WTC11 (cell line): ENCODE results near the gene POLE4. TPM values are rescaled to one million over a fixed set of nuclear protein-coding genes. Genes with fewer than 3 reads are reported as not detected.

Experiments
- ATAC-seq: fragments of 200-7000 bp; cut with Tn5 transposase; 2 replicates; pipeline ENCODE4 v1.10.0; 2021; ENCODE audit warnings: mild to moderate bottlenecking, moderate library complexity
- CTCF ChIA-PET: fragments of 300-600 bp; sonication (Branson Sonifier 250); formaldehyde crosslinking; loops from one replicate; lab custom pipeline; 2021; ENCODE audit warnings: antibody characterized with exemption; lab: Charles Lee
- POLR2A ChIA-PET: fragments of 350-600 bp; sonication (Branson Sonifier 250); formaldehyde crosslinking; loops from one replicate; lab custom pipeline; 2021; ENCODE audit warnings: antibody characterized with exemption; lab: Charles Lee
- DNase-seq: peaks from one replicate; pipeline ENCODE4 v3.0.0; 2021; ENCODE audit warnings: low spot score
- H3K27ac Mint-ChIP-seq: 2 replicates; pipeline ENCODE4 v1.8.0; 2021; ENCODE audit warnings: mixed read lengths
- H3K27me3 Mint-ChIP-seq: 2 replicates; pipeline ENCODE4 v1.8.0; 2021; ENCODE audit warnings: low read depth, mild to moderate bottlenecking, moderate library complexity, mixed read lengths
- H3K36me3 Mint-ChIP-seq: 2 replicates; pipeline ENCODE4 v1.8.0; 2021; ENCODE audit warnings: mixed read lengths
- H3K4me1 Mint-ChIP-seq: 2 replicates; pipeline ENCODE4 v1.8.0; 2022; ENCODE audit warnings: mixed read lengths
- H3K4me3 Mint-ChIP-seq: 2 replicates; pipeline ENCODE4 v1.8.0; 2021; ENCODE audit warnings: mild to moderate bottlenecking, moderate library complexity, mixed read lengths
- H3K9me3 Mint-ChIP-seq: 2 replicates; pipeline ENCODE4 v1.8.0; 2021; ENCODE audit warnings: mixed read lengths
- E2F5 ChIP-seq: sonication (generic); formaldehyde crosslinking; IDR thresholded peaks from 2 replicates; pipeline ENCODE4 v1.8.1; 2022; ENCODE audit warnings: mild to moderate bottlenecking, moderate library complexity, missing genetic modification reagents
- ESRRA ChIP-seq: sonication (generic); formaldehyde crosslinking; IDR thresholded peaks from 2 replicates; pipeline ENCODE4 v1.8.1; 2022; ENCODE audit warnings: mild to moderate bottlenecking, missing genetic modification reagents, borderline replicate concordance
- JAZF1 ChIP-seq: fragments of 250-450 bp; sonication (Bioruptor Pico); IDR thresholded peaks from 2 replicates; pipeline ENCODE4 v1.9.0; 2021; ENCODE audit warnings: moderate library complexity, mild to moderate bottlenecking, inconsistent platforms
- MXD4 ChIP-seq: fragments of 250-450 bp; sonication (Bioruptor Pico); IDR thresholded peaks from 2 replicates; pipeline ENCODE4 v1.8.0; 2021; ENCODE audit warnings: mild to moderate bottlenecking, moderate library complexity, borderline replicate concordance
- MYBL2 ChIP-seq: sonication (generic); formaldehyde crosslinking; IDR thresholded peaks from 2 replicates; pipeline ENCODE4 v1.8.1; 2023; ENCODE audit warnings: mild to moderate bottlenecking, moderate library complexity, missing genetic modification reagents
- NR1H2 ChIP-seq: sonication (generic); formaldehyde crosslinking; IDR thresholded peaks from 2 replicates; pipeline ENCODE4 v1.9.0; 2021; ENCODE audit warnings: mild to moderate bottlenecking, moderate library complexity, missing genetic modification reagents
- NR3C1 ChIP-seq: sonication (generic); formaldehyde crosslinking; conservative IDR thresholded peaks from 2 replicates; pipeline ENCODE4 v1.8.1; 2023; ENCODE audit warnings: low read depth, mild to moderate bottlenecking, missing genetic modification reagents
- TEAD4 ChIP-seq: sonication (generic); formaldehyde crosslinking; IDR thresholded peaks from 2 replicates; pipeline ENCODE4 v1.8.0; 2022; ENCODE audit warnings: mild to moderate bottlenecking, missing genetic modification reagents
- total RNA-seq: library from RNA; stranded (reverse); gene quantifications from 3 replicates; pipeline ENCODE4 v1.2.3, GENCODE V29; 2021
- TF ChIP-seq, protein P1 (sequence below): sonication (generic); formaldehyde crosslinking; IDR thresholded peaks from 2 replicates; pipeline ENCODE4 v1.8.1; 2022; ENCODE audit warnings: low read depth, missing genetic modification reagents, borderline replicate concordance
- TF ChIP-seq, protein P2 (sequence below): fragments of 200-600 bp; IDR thresholded peaks from 2 replicates; pipeline ENCODE4 v1.8.0; 2022; ENCODE audit warnings: antibody characterized with exemption
- TF ChIP-seq, protein P3 (sequence below): sonication (generic); formaldehyde crosslinking; IDR thresholded peaks from 2 replicates; pipeline ENCODE4 v1.8.1; 2023; ENCODE audit warnings: mild to moderate bottlenecking, missing genetic modification reagents
- TF ChIP-seq, protein P4 (sequence below): sonication (generic); formaldehyde crosslinking; IDR thresholded peaks from 2 replicates; pipeline ENCODE4 v1.8.1; 2023; ENCODE audit warnings: mild to moderate bottlenecking, missing genetic modification reagents, moderate library complexity
- TF ChIP-seq, protein P5 (sequence below): fragments of 250-450 bp; sonication (Bioruptor Pico); IDR thresholded peaks from 2 replicates; pipeline ENCODE4 v2.1.2; 2022; ENCODE audit warnings: mild to moderate bottlenecking, moderate library complexity

The POLE4 gene
- total RNA-seq, 1 experiment from 2014 or later = 31.5 TPM

- TF ChIP-seq ESRRA (CRISPR knock-in tag) (no peak), NR3C1 (no peak), TEAD4 (CRISPR knock-in tag) (no peak)
- TF ChIP-seq, protein P1, sequence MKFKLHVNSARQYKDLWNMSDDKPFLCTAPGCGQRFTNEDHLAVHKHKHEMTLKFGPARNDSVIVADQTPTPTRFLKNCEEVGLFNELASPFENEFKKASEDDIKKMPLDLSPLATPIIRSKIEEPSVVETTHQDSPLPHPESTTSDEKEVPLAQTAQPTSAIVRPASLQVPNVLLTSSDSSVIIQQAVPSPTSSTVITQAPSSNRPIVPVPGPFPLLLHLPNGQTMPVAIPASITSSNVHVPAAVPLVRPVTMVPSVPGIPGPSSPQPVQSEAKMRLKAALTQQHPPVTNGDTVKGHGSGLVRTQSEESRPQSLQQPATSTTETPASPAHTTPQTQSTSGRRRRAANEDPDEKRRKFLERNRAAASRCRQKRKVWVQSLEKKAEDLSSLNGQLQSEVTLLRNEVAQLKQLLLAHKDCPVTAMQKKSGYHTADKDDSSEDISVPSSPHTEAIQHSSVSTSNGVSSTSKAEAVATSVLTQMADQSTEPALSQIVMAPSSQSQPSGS (CRISPR knock-in tag) = no peak
These were observed 25.4 kb downstream of the POLE4 start (continued) for GRCh38 chr2:74983631-74984392.

GRCh38 chr2:74984947-74985637, 26.6 kb downstream of the POLE4 start:
- no peak overlapping the region for H3K4me3 Mint-ChIP-seq
- ATAC-seq = peak; percentile 98
- POLR2A ChIA-PET = interaction anchor here (0.6 kb wide), 1 partner anchor 152 kb away, joined by 7 read pairs; no protein-coding TSS in a partner anchor
- peaks cover 10% of the 10 kb centered on the region for H3K4me1 Mint-ChIP-seq
- no peak for DNase-seq
- CTCF ChIA-PET = interaction anchor here (0.6 to 1.9 kb wide), 7 partner anchors 9 to 80 kb away, joined by 3 to 11 read pairs (median 5); no protein-coding TSS in a partner anchor
- no peaks in the 10 kb centered on the region for H3K9me3 Mint-ChIP-seq
- TF ChIP-seq MXD4 (CRISPR knock-in tag) (no peak), JAZF1 (CRISPR knock-in tag) (no peak), MYBL2 (CRISPR knock-in tag) (no peak)
- TF ChIP-seq, protein P2, sequence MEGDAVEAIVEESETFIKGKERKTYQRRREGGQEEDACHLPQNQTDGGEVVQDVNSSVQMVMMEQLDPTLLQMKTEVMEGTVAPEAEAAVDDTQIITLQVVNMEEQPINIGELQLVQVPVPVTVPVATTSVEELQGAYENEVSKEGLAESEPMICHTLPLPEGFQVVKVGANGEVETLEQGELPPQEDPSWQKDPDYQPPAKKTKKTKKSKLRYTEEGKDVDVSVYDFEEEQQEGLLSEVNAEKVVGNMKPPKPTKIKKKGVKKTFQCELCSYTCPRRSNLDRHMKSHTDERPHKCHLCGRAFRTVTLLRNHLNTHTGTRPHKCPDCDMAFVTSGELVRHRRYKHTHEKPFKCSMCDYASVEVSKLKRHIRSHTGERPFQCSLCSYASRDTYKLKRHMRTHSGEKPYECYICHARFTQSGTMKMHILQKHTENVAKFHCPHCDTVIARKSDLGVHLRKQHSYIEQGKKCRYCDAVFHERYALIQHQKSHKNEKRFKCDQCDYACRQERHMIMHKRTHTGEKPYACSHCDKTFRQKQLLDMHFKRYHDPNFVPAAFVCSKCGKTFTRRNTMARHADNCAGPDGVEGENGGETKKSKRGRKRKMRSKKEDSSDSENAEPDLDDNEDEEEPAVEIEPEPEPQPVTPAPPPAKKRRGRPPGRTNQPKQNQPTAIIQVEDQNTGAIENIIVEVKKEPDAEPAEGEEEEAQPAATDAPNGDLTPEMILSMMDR = no peak
- TF ChIP-seq, all 79 proteins: peak for 0
- Mint-ChIP-seq H3K27ac (no peak overlapping the region), H3K27me3 (no peaks in the 10 kb centered on the region), H3K36me3 (no peaks in the 10 kb centered on the region)

DNA sequence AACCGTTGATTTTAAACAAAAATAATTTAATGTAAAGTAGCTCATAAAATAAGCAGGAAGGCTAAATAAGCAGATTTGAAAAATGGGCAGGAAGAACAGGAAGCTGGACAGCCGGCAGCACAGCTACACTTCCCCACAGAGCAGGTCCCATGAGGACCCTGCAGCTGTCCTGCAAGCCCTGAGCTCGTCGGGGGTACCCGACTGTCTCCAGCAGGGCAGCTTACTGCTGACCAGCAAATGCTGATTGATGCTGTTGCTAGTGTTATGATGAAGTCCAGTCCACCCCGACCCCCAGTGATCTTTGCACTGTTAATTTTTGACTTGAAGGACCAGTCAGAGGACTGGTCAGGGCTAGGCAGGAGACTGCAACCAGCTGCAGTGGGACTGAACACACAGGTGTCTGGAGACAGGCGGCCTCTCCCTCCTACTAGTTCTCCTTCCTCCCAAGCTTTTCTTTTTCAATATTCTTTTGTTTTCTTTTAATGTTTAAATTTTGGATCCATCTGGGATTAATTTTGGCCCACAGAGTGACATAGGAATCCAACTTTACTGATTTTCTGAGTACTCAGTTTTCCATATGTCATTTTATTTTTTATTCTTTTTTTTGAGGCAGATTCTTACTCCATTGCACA, 27.7 kb downstream of the POLE4 start:
- ChIA-PET CTCF (interaction anchor here (0.6 kb wide), 1 partner anchor 8 kb away, joined by 3 read pairs; no protein-coding TSS in a partner anchor), POLR2A (no interaction called here)
- no peak overlapping the region for H3K4me3 Mint-ChIP-seq
- peaks cover 10% of the 10 kb centered on the region for H3K4me1 Mint-ChIP-seq
- H3K27ac Mint-ChIP-seq = no peak overlapping the region
- no peaks in the 10 kb centered on the region for H3K9me3 Mint-ChIP-seq
- TF ChIP-seq, protein P3, sequence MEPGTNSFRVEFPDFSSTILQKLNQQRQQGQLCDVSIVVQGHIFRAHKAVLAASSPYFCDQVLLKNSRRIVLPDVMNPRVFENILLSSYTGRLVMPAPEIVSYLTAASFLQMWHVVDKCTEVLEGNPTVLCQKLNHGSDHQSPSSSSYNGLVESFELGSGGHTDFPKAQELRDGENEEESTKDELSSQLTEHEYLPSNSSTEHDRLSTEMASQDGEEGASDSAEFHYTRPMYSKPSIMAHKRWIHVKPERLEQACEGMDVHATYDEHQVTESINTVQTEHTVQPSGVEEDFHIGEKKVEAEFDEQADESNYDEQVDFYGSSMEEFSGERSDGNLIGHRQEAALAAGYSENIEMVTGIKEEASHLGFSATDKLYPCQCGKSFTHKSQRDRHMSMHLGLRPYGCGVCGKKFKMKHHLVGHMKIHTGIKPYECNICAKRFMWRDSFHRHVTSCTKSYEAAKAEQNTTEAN (CRISPR knock-in tag) = no peak
- TF ChIP-seq E2F5 (CRISPR knock-in tag) (no peak), NR1H2 (CRISPR knock-in tag) (no peak)
- TF ChIP-seq, protein P4, sequence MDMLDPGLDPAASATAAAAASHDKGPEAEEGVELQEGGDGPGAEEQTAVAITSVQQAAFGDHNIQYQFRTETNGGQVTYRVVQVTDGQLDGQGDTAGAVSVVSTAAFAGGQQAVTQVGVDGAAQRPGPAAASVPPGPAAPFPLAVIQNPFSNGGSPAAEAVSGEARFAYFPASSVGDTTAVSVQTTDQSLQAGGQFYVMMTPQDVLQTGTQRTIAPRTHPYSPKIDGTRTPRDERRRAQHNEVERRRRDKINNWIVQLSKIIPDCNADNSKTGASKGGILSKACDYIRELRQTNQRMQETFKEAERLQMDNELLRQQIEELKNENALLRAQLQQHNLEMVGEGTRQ = no peak
- TF ChIP-seq, protein P5, sequence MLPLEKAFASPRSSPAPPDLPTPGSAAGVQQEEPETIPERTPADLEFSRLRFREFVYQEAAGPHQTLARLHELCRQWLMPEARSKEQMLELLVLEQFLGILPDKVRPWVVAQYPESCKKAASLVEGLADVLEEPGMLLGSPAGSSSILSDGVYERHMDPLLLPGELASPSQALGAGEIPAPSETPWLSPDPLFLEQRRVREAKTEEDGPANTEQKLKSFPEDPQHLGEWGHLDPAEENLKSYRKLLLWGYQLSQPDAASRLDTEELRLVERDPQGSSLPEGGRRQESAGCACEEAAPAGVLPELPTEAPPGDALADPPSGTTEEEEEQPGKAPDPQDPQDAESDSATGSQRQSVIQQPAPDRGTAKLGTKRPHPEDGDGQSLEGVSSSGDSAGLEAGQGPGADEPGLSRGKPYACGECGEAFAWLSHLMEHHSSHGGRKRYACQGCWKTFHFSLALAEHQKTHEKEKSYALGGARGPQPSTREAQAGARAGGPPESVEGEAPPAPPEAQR (CRISPR knock-in tag) = no peak
- H3K27me3 Mint-ChIP-seq = no peaks in the 10 kb centered on the region
- H3K36me3 Mint-ChIP-seq = no peaks in the 10 kb centered on the region
- ATAC-seq (no peak), DNase-seq (no peak)
